Subcutaneous abdominal adipose tissue (tissue), 5 donors: ENCODE measurements around the gene RBMS3.

Source experiments
- H3K27ac ChIP-seq: one replicate; pipeline ENCODE4 v1.7.0; 2013; ENCODE audit warnings: low read depth, mild to moderate bottlenecking, inconsistent platforms, low read length, moderate library complexity
- H3K27me3 ChIP-seq, 5 donors: one replicate each; pipeline ENCODE4 v1.7.0; 2013; ENCODE audit warnings: low read length in 5 of 5, inconsistent platforms in 1 of 5; ENCODE audit not compliant: control insufficient read depth in 5 of 5, insufficient read depth in 4 of 5
- H3K36me3 ChIP-seq, 5 donors: one replicate each; pipeline ENCODE4 v1.7.0; 2013; ENCODE audit warnings: low read length in 5 of 5; ENCODE audit not compliant: control insufficient read depth in 5 of 5, insufficient read depth in 5 of 5
- H3K4me1 ChIP-seq, 5 donors: one replicate each; pipeline ENCODE4 v1.7.0; 2013; ENCODE audit warnings: low read length in 5 of 5, mild to moderate bottlenecking in 3 of 5, moderate library complexity in 1 of 5; ENCODE audit not compliant: control insufficient read depth in 5 of 5, insufficient read depth in 5 of 5
- H3K4me3 ChIP-seq, 5 donors: one replicate each; pipeline ENCODE4 v1.7.0; 2013; ENCODE audit warnings: low read length in 5 of 5, low read depth in 1 of 5
- H3K9ac ChIP-seq, 5 donors: one replicate each; pipeline ENCODE4 v1.7.0; 2013; ENCODE audit warnings: low read length in 5 of 5, mild to moderate bottlenecking in 4 of 5, moderate library complexity in 3 of 5
- H3K9me3 ChIP-seq, 5 donors: one replicate each; pipeline ENCODE4 v1.7.0; 2013; ENCODE audit warnings: low read length in 5 of 5; ENCODE audit not compliant: control insufficient read depth in 5 of 5
- donor health status: healthy.
- donor health status: healthy.
- donor health status: healthy.
- donor health status: healthy.
- donor health status: healthy.

Gene RBMS3

GRCh38 chr3:29370476-29371420, 89.9 kb downstream of the RBMS3 start:
- Histone ChIP-seq H3K4me3 (no peak overlapping the region), H3K9me3 (no peaks in the 10 kb centered on the region), H3K4me1 (peaks cover 0 to 11% (median 4%) of the 10 kb centered on the region in 5 donors), H3K9ac (no peak overlapping the region), H3K27me3 (no peaks in the 10 kb centered on the region), H3K27ac (no peak overlapping the region), H3K36me3 (no peaks in the 10 kb centered on the region)

- H3K9me3 ChIP-seq, result no peaks in the 10 kb centered on the region
- H3K4me3 ChIP-seq, result no peak overlapping the region
- no peaks in the 10 kb centered on the region for H3K27me3 ChIP-seq
- H3K9ac ChIP-seq, result no peak overlapping the region
- H3K4me1 ChIP-seq, result peaks cover 0 to 11% (median 4%) of the 10 kb centered on the region in 5 donors
- H3K36me3 ChIP-seq, result no peaks in the 10 kb centered on the region
- no peak overlapping the region for H3K27ac ChIP-seq
These were observed 92.3 kb downstream of the RBMS3 start for GRCh38 chr3:29373131-29373680.

- Histone ChIP-seq H3K4me1 (peaks cover 0 to 11% (median 4%) of the 10 kb centered on the region in 5 donors), H3K36me3 (no peaks in the 10 kb centered on the region), H3K27ac (no peak overlapping the region), H3K9ac (no peak overlapping the region), H3K9me3 (no peaks in the 10 kb centered on the region), H3K27me3 (no peaks in the 10 kb centered on the region), H3K4me3 (no peak overlapping the region)
These were observed 93.4 kb downstream of the RBMS3 start for GRCh38 chr3:29374226-29374625.

- H3K27me3 ChIP-seq, result no peaks in the 10 kb centered on the region
- H3K9me3 ChIP-seq, result no peaks in the 10 kb centered on the region
- no peak overlapping the region for H3K27ac ChIP-seq
- H3K36me3 ChIP-seq, result no peaks in the 10 kb centered on the region
- H3K4me3 ChIP-seq, result no peak overlapping the region
- no peak overlapping the region for H3K9ac ChIP-seq
- H3K4me1 ChIP-seq, result peaks cover 0 to 15% (median 11%) of the 10 kb centered on the region in 5 donors
These were observed 98.2 kb downstream of the RBMS3 start for GRCh38 chr3:29379097-29379496.

GRCh38 chr3:29381595-29381994, 100.7 kb downstream of the RBMS3 start:
- H3K9ac ChIP-seq, result no peak overlapping the region
- H3K9me3 ChIP-seq, result no peaks in the 10 kb centered on the region
- no peak overlapping the region for H3K4me3 ChIP-seq
- no peaks in the 10 kb centered on the region for H3K36me3 ChIP-seq
- H3K4me1 ChIP-seq, result peaks cover 0 to 22% (median 18%) of the 10 kb centered on the region in 5 donors
- no peak overlapping the region for H3K27ac ChIP-seq
- no peaks in the 10 kb centered on the region for H3K27me3 ChIP-seq

GRCh38 chr3:29382409-29382808, 101.5 kb downstream of the RBMS3 start:
- H3K4me3 ChIP-seq, result no peak overlapping the region
- no peaks in the 10 kb centered on the region for H3K36me3 ChIP-seq
- no peak overlapping the region for H3K27ac ChIP-seq
- H3K9ac ChIP-seq, result no peak overlapping the region
- H3K9me3 ChIP-seq, result no peaks in the 10 kb centered on the region
- H3K27me3 ChIP-seq, result no peaks in the 10 kb centered on the region
- H3K4me1 ChIP-seq, result peaks cover 0 to 22% (median 18%) of the 10 kb centered on the region in 5 donors

- H3K27ac ChIP-seq, result no peak overlapping the region
- peaks cover 0 to 22% (median 18%) of the 10 kb centered on the region in 5 donors for H3K4me1 ChIP-seq
- H3K36me3 ChIP-seq, result no peaks in the 10 kb centered on the region
- no peak overlapping the region for H3K9ac ChIP-seq
- H3K9me3 ChIP-seq, result no peaks in the 10 kb centered on the region
- no peak overlapping the region for H3K4me3 ChIP-seq
- H3K27me3 ChIP-seq, result no peaks in the 10 kb centered on the region
These were observed 102.0 kb downstream of the RBMS3 start for GRCh38 chr3:29382845-29383244.

- Histone ChIP-seq H3K9ac (no peak overlapping the region), H3K9me3 (no peaks in the 10 kb centered on the region), H3K4me1 (peaks cover 0 to 22% (median 18%) of the 10 kb centered on the region in 5 donors), H3K36me3 (no peaks in the 10 kb centered on the region), H3K27me3 (no peaks in the 10 kb centered on the region), H3K4me3 (no peak overlapping the region), H3K27ac (peak overlapping the region; percentile 63)
These were observed 103.8 kb downstream of the RBMS3 start for GRCh38 chr3:29384640-29385039.

- H3K27ac ChIP-seq, result peak overlapping the region; percentile 63
- H3K4me3 ChIP-seq, result no peak overlapping the region
- H3K9me3 ChIP-seq, result no peaks in the 10 kb centered on the region
- no peaks in the 10 kb centered on the region for H3K27me3 ChIP-seq
- H3K4me1 ChIP-seq, result peaks cover 0 to 22% (median 18%) of the 10 kb centered on the region in 5 donors
- H3K36me3 ChIP-seq, result no peaks in the 10 kb centered on the region
- no peak overlapping the region for H3K9ac ChIP-seq
These were observed 104.4 kb downstream of the RBMS3 start for GRCh38 chr3:29385046-29385830.

- H3K27me3 ChIP-seq, result no peaks in the 10 kb centered on the region
- H3K4me1 ChIP-seq, result peaks cover 0 to 13% (median 7%) of the 10 kb centered on the region in 5 donors
- H3K36me3 ChIP-seq, result no peaks in the 10 kb centered on the region
- no peaks in the 10 kb centered on the region for H3K9me3 ChIP-seq
- no peak overlapping the region for H3K4me3 ChIP-seq
- H3K9ac ChIP-seq, result no peak overlapping the region
- H3K27ac ChIP-seq, result no peak overlapping the region
These were observed 108.5 kb downstream of the RBMS3 start for GRCh38 chr3:29389362-29389761.
